Astrocyte of the cerebellum (primary cell): ENCODE measurements around the gene RAE1.

Source experiments
- DNase-seq: peaks from one replicate; pipeline ENCODE4 v3.0.0-alpha.2; 2011; ENCODE audit warnings: low read depth
- H3K4me3 ChIP-seq: 2 replicates; pipeline ENCODE4 v1.5.1; 2011; ENCODE audit warnings: mild to moderate bottlenecking, low read depth, low read length, moderate library complexity
- CTCF ChIP-seq: IDR thresholded peaks from 2 replicates; pipeline ENCODE4 v1.5.1; 2012; ENCODE audit warnings: low read length, low read depth, moderate library complexity, mild to moderate bottlenecking; ENCODE audit errors: missing control alignments
- in situ Hi-C: cut with HindIII; loops from 2 replicates; pipeline ENCODE4 v1.10.0; 2017; ENCODE audit warnings: low sequenced_read_pairs

Gene RAE1

DNA sequence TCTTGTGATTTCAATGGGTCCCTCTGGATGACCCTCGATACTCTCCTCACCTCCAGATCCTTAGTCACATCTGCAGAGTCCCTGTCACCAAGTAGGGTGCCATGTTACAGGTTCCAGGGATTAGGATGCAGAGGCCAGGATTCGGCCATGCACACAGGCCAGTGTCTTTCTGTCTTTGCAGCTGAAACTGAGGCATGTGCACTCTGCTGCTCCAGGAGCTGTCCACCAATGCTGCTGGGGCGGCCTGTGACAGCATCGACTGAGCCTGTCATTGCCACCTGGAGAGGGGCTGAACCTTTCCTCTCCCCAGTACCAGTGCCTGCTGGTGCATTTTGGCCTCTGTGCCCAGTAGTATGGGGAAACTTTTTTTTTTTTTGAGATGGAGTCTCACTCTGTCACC, 35.7 kb downstream of the RAE1 start:
- in situ Hi-C loops = no loop called here

GRCh38 chr20:57387463-57387862, 36.4 kb downstream of the RAE1 start:
- H3K4me3 ChIP-seq = no peak overlapping the region
- TF ChIP-seq CTCF = no peak
- in situ Hi-C loops = no loop called here
- no peak for DNase-seq

More for the DNA sequence above, 35.7 kb downstream of the RAE1 start:
- TF ChIP-seq CTCF = no peak
- no peak for DNase-seq
- H3K4me3 ChIP-seq = no peak overlapping the region

- in situ Hi-C loops = no loop called here
- no peak overlapping the region for H3K4me3 ChIP-seq
- no peak for TF ChIP-seq CTCF
- DNase-seq = no peak
These were observed 36.9 kb downstream of the RAE1 start for GRCh38 chr20:57387945-57388371.

- H3K4me3 ChIP-seq = no peak overlapping the region
- DNase-seq = no peak
- in situ Hi-C loops = no loop called here
- TF ChIP-seq CTCF = peak; percentile 36
These were observed 38.1 kb downstream of the RAE1 start for GRCh38 chr20:57388953-57389694.

DNA sequence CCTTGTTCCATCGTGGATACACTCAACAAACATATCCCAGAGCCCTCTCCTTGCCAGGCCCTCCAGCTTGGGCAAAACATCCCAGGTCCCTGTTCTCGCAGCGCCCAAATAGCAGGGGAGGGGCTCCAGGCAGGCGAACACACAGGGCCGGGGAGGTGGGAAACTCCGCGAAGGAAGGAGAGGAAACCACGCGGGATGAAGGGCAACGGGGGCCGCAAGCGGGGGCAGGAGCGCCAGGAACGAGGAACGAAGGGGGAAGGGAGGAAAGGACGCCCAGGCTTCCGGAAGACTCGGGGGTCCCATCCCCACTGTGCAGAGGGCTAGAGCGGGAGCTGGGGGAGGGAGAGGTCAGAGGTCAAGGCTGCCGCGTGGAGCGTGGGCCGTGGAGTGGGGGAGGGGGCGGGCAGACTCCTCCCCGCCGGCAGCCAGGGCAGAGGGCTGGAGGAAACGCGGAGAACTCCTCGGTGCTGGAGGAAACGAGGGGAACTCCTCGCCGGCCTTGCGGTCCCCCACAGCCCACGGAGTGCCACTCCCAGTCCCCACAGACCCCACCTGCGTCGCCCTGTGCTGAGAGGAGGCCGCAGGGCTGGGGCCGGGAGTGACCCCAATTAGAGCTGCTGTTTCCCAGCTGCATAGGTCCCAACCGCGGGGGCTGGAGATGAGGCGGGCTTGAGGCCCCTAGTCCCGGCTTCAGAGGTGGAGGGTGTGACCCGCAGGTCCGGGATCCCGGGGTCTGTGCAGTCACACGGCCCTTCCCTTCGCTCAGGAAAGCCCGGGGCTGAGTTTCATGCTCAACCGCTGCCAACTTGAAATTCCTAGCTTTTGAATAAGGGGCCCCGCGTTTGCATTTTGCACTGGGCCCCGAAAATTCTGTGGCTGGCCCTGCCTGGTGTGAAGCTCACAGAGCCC, 38.9 kb downstream of the RAE1 start:
- H3K4me3 ChIP-seq = no peak overlapping the region
- no peak for DNase-seq
- in situ Hi-C loops = no loop called here
- no peak for TF ChIP-seq CTCF

GRCh38 chr20:57390604-57391438, 39.8 kb downstream of the RAE1 start, which contains the start of gene RBM38:
Gene RBM38, plus strand, starts transcription at chr20:57391396. Its CDS starts 186 bp downstream, at chr20:57391582.
- in situ Hi-C loops = no loop called here
- peak within 1 kb of the TSS; percentile 59 for H3K4me3 ChIP-seq
- TF ChIP-seq CTCF = no peak
- DNase-seq = no peak
